WTC11 (cell line): Measurements from ENCODE around the gene ZNF254. TPM values are rescaled to one million over a fixed set of nuclear protein-coding genes. Genes with fewer than 3 reads are reported as not detected.
"Not testable (repeated sequence)": the region's sequence is repeated elsewhere in the genome, so short reads cannot be mapped to it uniquely, and the experiment has no call there.

Experiments
- ATAC-seq: fragments of 200-7000 bp; cut with Tn5 transposase; 2 replicates; pipeline ENCODE4 v1.10.0; 2021; ENCODE audit warnings: mild to moderate bottlenecking, moderate library complexity
- CTCF ChIA-PET: fragments of 300-600 bp; sonication (Branson Sonifier 250); formaldehyde crosslinking; loops from one replicate; lab custom pipeline; 2021; ENCODE audit warnings: antibody characterized with exemption; lab: Charles Lee
- POLR2A ChIA-PET: fragments of 350-600 bp; sonication (Branson Sonifier 250); formaldehyde crosslinking; loops from one replicate; lab custom pipeline; 2021; ENCODE audit warnings: antibody characterized with exemption; lab: Charles Lee
- DNase-seq: peaks from one replicate; pipeline ENCODE4 v3.0.0; 2021; ENCODE audit warnings: low spot score
- H3K27ac Mint-ChIP-seq: 2 replicates; pipeline ENCODE4 v1.8.0; 2021; ENCODE audit warnings: mixed read lengths
- H3K27me3 Mint-ChIP-seq: 2 replicates; pipeline ENCODE4 v1.8.0; 2021; ENCODE audit warnings: low read depth, mild to moderate bottlenecking, moderate library complexity, mixed read lengths
- H3K36me3 Mint-ChIP-seq: 2 replicates; pipeline ENCODE4 v1.8.0; 2021; ENCODE audit warnings: mixed read lengths
- H3K4me1 Mint-ChIP-seq: 2 replicates; pipeline ENCODE4 v1.8.0; 2022; ENCODE audit warnings: mixed read lengths
- H3K4me3 Mint-ChIP-seq: 2 replicates; pipeline ENCODE4 v1.8.0; 2021; ENCODE audit warnings: mild to moderate bottlenecking, moderate library complexity, mixed read lengths
- H3K9me3 Mint-ChIP-seq: 2 replicates; pipeline ENCODE4 v1.8.0; 2021; ENCODE audit warnings: mixed read lengths
- ATF3 ChIP-seq: sonication (generic); formaldehyde crosslinking; conservative IDR thresholded peaks from 2 replicates; pipeline ENCODE4 v1.8.1; 2022; ENCODE audit warnings: mild to moderate bottlenecking, missing genetic modification reagents
- E2F4 ChIP-seq: sonication (generic); formaldehyde crosslinking; IDR thresholded peaks from 2 replicates; pipeline ENCODE4 v1.8.1; 2022; ENCODE audit warnings: low read depth, mild to moderate bottlenecking, moderate library complexity, missing genetic modification reagents, borderline replicate concordance
- E2F5 ChIP-seq: sonication (generic); formaldehyde crosslinking; IDR thresholded peaks from 2 replicates; pipeline ENCODE4 v1.8.1; 2022; ENCODE audit warnings: mild to moderate bottlenecking, moderate library complexity, missing genetic modification reagents
- ESRRA ChIP-seq: sonication (generic); formaldehyde crosslinking; IDR thresholded peaks from 2 replicates; pipeline ENCODE4 v1.8.1; 2022; ENCODE audit warnings: mild to moderate bottlenecking, missing genetic modification reagents, borderline replicate concordance
- ETV6 ChIP-seq: sonication (generic); formaldehyde crosslinking; IDR thresholded peaks from 2 replicates; pipeline ENCODE4 v1.8.1; 2022; ENCODE audit warnings: mild to moderate bottlenecking, missing genetic modification reagents
- FOXK1 ChIP-seq: sonication (generic); formaldehyde crosslinking; IDR thresholded peaks from 2 replicates; pipeline ENCODE4 v1.8.0; 2022; ENCODE audit warnings: mild to moderate bottlenecking, moderate library complexity, missing genetic modification reagents
- IRF2 ChIP-seq: sonication (generic); formaldehyde crosslinking; IDR thresholded peaks from 2 replicates; pipeline ENCODE4 v1.8.0; 2022; ENCODE audit warnings: low read depth, missing genetic modification reagents, borderline replicate concordance
- MAX ChIP-seq: sonication (generic); formaldehyde crosslinking; IDR thresholded peaks from 2 replicates; pipeline ENCODE4 v1.8.0; 2022; ENCODE audit warnings: mild to moderate bottlenecking, missing genetic modification reagents
- MLX ChIP-seq: sonication (generic); formaldehyde crosslinking; IDR thresholded peaks from 2 replicates; pipeline ENCODE4 v1.8.1; 2023; ENCODE audit warnings: mild to moderate bottlenecking, missing genetic modification reagents, moderate library complexity
- NR2C2 ChIP-seq: sonication (generic); formaldehyde crosslinking; IDR thresholded peaks from 2 replicates; pipeline ENCODE4 v1.8.0; 2022; ENCODE audit warnings: mild to moderate bottlenecking, missing genetic modification reagents
- PRDM15 ChIP-seq: sonication (generic); formaldehyde crosslinking; IDR thresholded peaks from 2 replicates; pipeline ENCODE4 v1.8.0; 2022; ENCODE audit warnings: missing genetic modification reagents
- RORB ChIP-seq: fragments of 250-450 bp; sonication (Bioruptor Pico); IDR thresholded peaks from 2 replicates; pipeline ENCODE4 v1.9.0; 2021; ENCODE audit warnings: mild to moderate bottlenecking
- TEAD1 ChIP-seq: sonication (generic); formaldehyde crosslinking; IDR thresholded peaks from 2 replicates; pipeline ENCODE4 v1.8.0; 2022; ENCODE audit warnings: mild to moderate bottlenecking, missing genetic modification reagents
- TP53 ChIP-seq: sonication (generic); formaldehyde crosslinking; IDR thresholded peaks from 2 replicates; pipeline ENCODE4 v1.8.1; 2023; ENCODE audit warnings: mild to moderate bottlenecking, missing genetic modification reagents
- USF1 ChIP-seq: sonication (generic); formaldehyde crosslinking; IDR thresholded peaks from 2 replicates; pipeline ENCODE4 v1.8.0; 2022; ENCODE audit warnings: mild to moderate bottlenecking, missing genetic modification reagents
- USF2 ChIP-seq: sonication (generic); formaldehyde crosslinking; IDR thresholded peaks from 2 replicates; pipeline ENCODE4 v1.8.1; 2023; ENCODE audit warnings: mild to moderate bottlenecking, missing genetic modification reagents, moderate library complexity
- ZNF121 ChIP-seq: sonication (generic); formaldehyde crosslinking; IDR thresholded peaks from 2 replicates; pipeline ENCODE4 v1.8.0; 2023; ENCODE audit warnings: missing genetic modification reagents
- ZNF232 ChIP-seq: sonication (generic); formaldehyde crosslinking; IDR thresholded peaks from 2 replicates; pipeline ENCODE4 v1.8.0; 2022; ENCODE audit warnings: mild to moderate bottlenecking, missing genetic modification reagents
- ZSCAN18 ChIP-seq: fragments of 250-450 bp; sonication (Bioruptor Pico); IDR thresholded peaks from 2 replicates; pipeline ENCODE4 v2.1.2; 2022; ENCODE audit warnings: mild to moderate bottlenecking, moderate library complexity
- total RNA-seq: library from RNA; stranded (reverse); gene quantifications from 3 replicates; pipeline ENCODE4 v1.2.3, GENCODE V29; 2021

Gene ZNF254
- total RNA-seq, 1 experiment from 2014 or later, result 34.5 TPM

- no peak for TF ChIP-seq PRDM15 (CRISPR knock-in tag)
- TF ChIP-seq ATF3 (CRISPR knock-in tag), result no peak
- no peak for TF ChIP-seq NR2C2 (CRISPR knock-in tag)
- no peak for TF ChIP-seq TP53
- no peak for TF ChIP-seq MAX (CRISPR knock-in tag)
- no peak for TF ChIP-seq E2F4 (CRISPR knock-in tag)
- no peak for TF ChIP-seq IRF2
- TF ChIP-seq ZNF232 (CRISPR knock-in tag), result no peak
- TF ChIP-seq, all 79 proteins: peak for 0
These were observed 12.1 kb upstream of the ZNF254 start (continued) for GRCh38 chr19:24074720-24075454.

- Mint-ChIP-seq H3K36me3 (peaks cover 77% of the 10 kb centered on the region), H3K4me1 (peaks cover 63% of the 10 kb centered on the region), H3K4me3 (peak overlapping the region; percentile 47)
- 0 out of 2 replicates have a peak, but pooled peaks have one; percentile 11 for TF ChIP-seq USF2 (CRISPR knock-in tag)
- TF ChIP-seq TEAD1, result 0 out of 2 replicates have a peak, but pooled peaks have one; percentile 34
- TF ChIP-seq ETV6 (CRISPR knock-in tag), result peak; percentile 65; the same call in 1 of the 2 replicates
- 0 out of 2 replicates have a peak, but pooled peaks have one; percentile 13 for TF ChIP-seq USF1 (CRISPR knock-in tag)
- TF ChIP-seq, all 79 proteins: peak for 4; not testable (repeated sequence) for 75
- POLR2A ChIA-PET, CTCF ChIA-PET, H3K27me3 Mint-ChIP-seq, ATAC-seq: not testable (repeated sequence)
- peaks cover 52% of the 10 kb centered on the region for H3K9me3 Mint-ChIP-seq
- H3K27ac Mint-ChIP-seq, result peak overlapping the region; percentile 89
- peak; percentile 35 for DNase-seq
These were observed 11.5 kb upstream of the ZNF254 start for GRCh38 chr19:24075530-24075929.

GRCh38 chr19:24078680-24079079 lies 8.3 kb upstream of the ZNF254 start:
- peak overlapping the region; percentile 93 for H3K27ac Mint-ChIP-seq
- ChIA-PET POLR2A (interaction anchor here (0.8 to 1.2 kb wide), 2 partner anchors 12 to 392 kb away, joined by 3 to 4 read pairs; partner anchors contain the start of gene ZNF675), CTCF (no interaction called here)
- ATAC-seq (peak; percentile 75), DNase-seq (peak; percentile 15)
- peaks cover 61% of the 10 kb centered on the region for H3K4me1 Mint-ChIP-seq
- H3K9me3 Mint-ChIP-seq, result peaks cover 42% of the 10 kb centered on the region
- peaks cover 3% of the 10 kb centered on the region; the same call in 1 of the 2 replicates for H3K27me3 Mint-ChIP-seq
- H3K36me3 Mint-ChIP-seq, result peaks cover 59% of the 10 kb centered on the region
- H3K4me3 Mint-ChIP-seq, result peak overlapping the region; percentile 48
- TF ChIP-seq FOXK1 (CRISPR knock-in tag), result no peak
- TF ChIP-seq ZNF232 (CRISPR knock-in tag), result no peak
- TF ChIP-seq ZNF121 (CRISPR knock-in tag), result no peak
- TF ChIP-seq E2F5, result no peak
- TF ChIP-seq ZSCAN18 (CRISPR knock-in tag), result no peak
- no peak for TF ChIP-seq RORB (CRISPR knock-in tag)
- no peak for TF ChIP-seq ESRRA (CRISPR knock-in tag)
- TF ChIP-seq MLX, result no peak
